ENCODE data around the gene PDZRN3.

PDZRN3 gene

GRCh38 chr3:73556520-73557372, 68.0 kb downstream of the PDZRN3 start:
- no peak for DNase-seq (ENCODE audit: low spot score)

GRCh38 chr3:73555076-73555475, 69.7 kb downstream of the PDZRN3 start:
- no peak for DNase-seq (ENCODE audit: low spot score)

- DNase-seq (ENCODE audit: low spot score), result no peak
These were observed 72.0 kb downstream of the PDZRN3 start for GRCh38 chr3:73552700-73553099.

- no peak for DNase-seq (ENCODE audit: low spot score)
These were observed 74.7 kb downstream of the PDZRN3 start for GRCh38 chr3:73550032-73550431.

GRCh38 chr3:73549051-73549600, 75.6 kb downstream of the PDZRN3 start:
- DNase-seq (ENCODE audit: low spot score), result no peak

- no peak for DNase-seq (ENCODE audit: low spot score)
These were observed 76.3 kb downstream of the PDZRN3 start for GRCh38 chr3:73548436-73548835.

- no peak for DNase-seq (ENCODE audit: low spot score)
These were observed 77.1 kb downstream of the PDZRN3 start for GRCh38 chr3:73547427-73548248.

GRCh38 chr3:73546961-73547360, 77.8 kb downstream of the PDZRN3 start:
- no peak for DNase-seq (ENCODE audit: low spot score)

GRCh38 chr3:73543412-73543811, 81.3 kb downstream of the PDZRN3 start:
- no peak for DNase-seq (ENCODE audit: low spot score)

GRCh38 chr3:73542136-73542535, 82.6 kb downstream of the PDZRN3 start:
- no peak for DNase-seq (ENCODE audit: low spot score)

- no peak for DNase-seq (ENCODE audit: low spot score)
These were observed 83.6 kb downstream of the PDZRN3 start for GRCh38 chr3:73540969-73541740.

- DNase-seq (ENCODE audit: low spot score), result no peak
These were observed 86.3 kb downstream of the PDZRN3 start for GRCh38 chr3:73538486-73538885.

- DNase-seq (ENCODE audit: low spot score), result no peak
These were observed 87.8 kb downstream of the PDZRN3 start for GRCh38 chr3:73536952-73537351.

- DNase-seq (ENCODE audit: low spot score), result no peak
These were observed 88.3 kb downstream of the PDZRN3 start for GRCh38 chr3:73536336-73536895.

GRCh38 chr3:73535931-73536330, 88.8 kb downstream of the PDZRN3 start:
- DNase-seq (ENCODE audit: low spot score), result no peak

- no peak for DNase-seq (ENCODE audit: low spot score)
These were observed 89.6 kb downstream of the PDZRN3 start for GRCh38 chr3:73535137-73535536.

- no peak for DNase-seq (ENCODE audit: low spot score)
These were observed 94.7 kb downstream of the PDZRN3 start for GRCh38 chr3:73530022-73530396.

GRCh38 chr3:73529308-73530021, 95.3 kb downstream of the PDZRN3 start:
- no peak for DNase-seq (ENCODE audit: low spot score)

- no peak for DNase-seq (ENCODE audit: low spot score)
These were observed 99.2 kb downstream of the PDZRN3 start for GRCh38 chr3:73525591-73525990.

- peak; percentile 40 for DNase-seq (ENCODE audit: low spot score)
These were observed 101.1 kb downstream of the PDZRN3 start for GRCh38 chr3:73523661-73524060.

GRCh38 chr3:73521734-73522336, 102.9 kb downstream of the PDZRN3 start:
- DNase-seq (ENCODE audit: low spot score), result no peak

Measured in Ammon's horn (tissue), 1 donor.